GM12872 (cell line): ENCODE results near the gene CMTM5.

Experiments
- TF ChIP-seq, protein P1 (sequence below): IDR thresholded peaks from 3 replicates; pipeline ENCODE4 v1.5.1; 2011; ENCODE audit warnings: low read depth, mild to moderate bottlenecking, low read length, moderate library complexity; ENCODE audit not compliant: insufficient read depth

CMTM5 gene

DNA sequence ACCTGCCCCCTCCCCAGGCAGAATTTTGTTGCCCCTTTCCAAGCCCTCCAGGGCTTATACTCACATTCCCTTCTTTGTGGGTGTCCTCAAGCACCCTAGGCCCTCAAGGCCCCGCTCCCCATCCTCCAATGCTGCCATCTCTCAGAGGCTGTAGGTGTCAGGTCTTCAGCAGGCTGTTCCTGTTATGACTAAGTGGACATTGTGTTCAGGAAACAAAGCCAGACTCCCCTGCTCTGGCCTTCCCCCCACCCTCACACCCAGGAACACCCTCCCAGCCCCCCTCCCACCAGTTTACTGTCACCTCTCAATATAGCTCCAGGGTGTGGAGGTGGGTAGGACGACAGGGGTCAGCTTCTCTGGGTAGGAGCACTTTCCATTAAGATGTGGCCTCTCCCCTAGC, 32.6 kb downstream of the CMTM5 start:
- TF ChIP-seq, protein P1, sequence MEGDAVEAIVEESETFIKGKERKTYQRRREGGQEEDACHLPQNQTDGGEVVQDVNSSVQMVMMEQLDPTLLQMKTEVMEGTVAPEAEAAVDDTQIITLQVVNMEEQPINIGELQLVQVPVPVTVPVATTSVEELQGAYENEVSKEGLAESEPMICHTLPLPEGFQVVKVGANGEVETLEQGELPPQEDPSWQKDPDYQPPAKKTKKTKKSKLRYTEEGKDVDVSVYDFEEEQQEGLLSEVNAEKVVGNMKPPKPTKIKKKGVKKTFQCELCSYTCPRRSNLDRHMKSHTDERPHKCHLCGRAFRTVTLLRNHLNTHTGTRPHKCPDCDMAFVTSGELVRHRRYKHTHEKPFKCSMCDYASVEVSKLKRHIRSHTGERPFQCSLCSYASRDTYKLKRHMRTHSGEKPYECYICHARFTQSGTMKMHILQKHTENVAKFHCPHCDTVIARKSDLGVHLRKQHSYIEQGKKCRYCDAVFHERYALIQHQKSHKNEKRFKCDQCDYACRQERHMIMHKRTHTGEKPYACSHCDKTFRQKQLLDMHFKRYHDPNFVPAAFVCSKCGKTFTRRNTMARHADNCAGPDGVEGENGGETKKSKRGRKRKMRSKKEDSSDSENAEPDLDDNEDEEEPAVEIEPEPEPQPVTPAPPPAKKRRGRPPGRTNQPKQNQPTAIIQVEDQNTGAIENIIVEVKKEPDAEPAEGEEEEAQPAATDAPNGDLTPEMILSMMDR, result no peak

DNA sequence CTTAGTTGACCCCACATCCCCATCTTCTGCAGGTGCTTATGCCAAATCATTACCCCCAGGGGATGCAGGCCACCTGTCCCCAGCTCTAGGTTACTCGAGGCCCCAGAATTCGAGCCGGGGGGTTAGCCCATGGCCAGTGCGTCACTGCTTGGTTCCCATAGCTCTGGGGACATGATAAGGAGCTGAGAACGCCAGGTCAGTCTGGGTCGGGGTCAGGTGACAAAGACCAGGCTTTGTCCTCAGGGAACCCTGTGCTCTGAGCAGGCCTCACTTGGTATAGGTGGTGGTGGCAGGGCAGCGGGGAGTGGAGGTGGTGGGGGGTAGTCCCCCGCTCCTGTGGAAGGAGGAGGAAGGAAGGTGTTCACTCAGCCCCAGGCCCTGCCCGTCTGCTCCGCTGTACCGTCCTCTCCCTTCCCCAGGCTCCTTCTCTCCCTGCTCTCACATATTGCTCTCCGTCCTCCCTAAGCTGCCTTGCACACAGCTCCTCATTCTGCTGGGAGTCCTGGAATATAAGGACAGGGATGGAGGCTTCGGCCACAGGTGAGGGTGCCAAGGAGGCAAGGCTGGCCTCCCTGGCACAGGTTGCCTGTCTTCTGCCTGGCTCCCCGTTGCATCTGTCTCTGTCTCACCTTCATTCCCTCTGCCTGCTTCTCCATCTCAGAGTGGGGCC, 33.3 kb downstream of the CMTM5 start:
- TF ChIP-seq, protein P1, result no peak

DNA sequence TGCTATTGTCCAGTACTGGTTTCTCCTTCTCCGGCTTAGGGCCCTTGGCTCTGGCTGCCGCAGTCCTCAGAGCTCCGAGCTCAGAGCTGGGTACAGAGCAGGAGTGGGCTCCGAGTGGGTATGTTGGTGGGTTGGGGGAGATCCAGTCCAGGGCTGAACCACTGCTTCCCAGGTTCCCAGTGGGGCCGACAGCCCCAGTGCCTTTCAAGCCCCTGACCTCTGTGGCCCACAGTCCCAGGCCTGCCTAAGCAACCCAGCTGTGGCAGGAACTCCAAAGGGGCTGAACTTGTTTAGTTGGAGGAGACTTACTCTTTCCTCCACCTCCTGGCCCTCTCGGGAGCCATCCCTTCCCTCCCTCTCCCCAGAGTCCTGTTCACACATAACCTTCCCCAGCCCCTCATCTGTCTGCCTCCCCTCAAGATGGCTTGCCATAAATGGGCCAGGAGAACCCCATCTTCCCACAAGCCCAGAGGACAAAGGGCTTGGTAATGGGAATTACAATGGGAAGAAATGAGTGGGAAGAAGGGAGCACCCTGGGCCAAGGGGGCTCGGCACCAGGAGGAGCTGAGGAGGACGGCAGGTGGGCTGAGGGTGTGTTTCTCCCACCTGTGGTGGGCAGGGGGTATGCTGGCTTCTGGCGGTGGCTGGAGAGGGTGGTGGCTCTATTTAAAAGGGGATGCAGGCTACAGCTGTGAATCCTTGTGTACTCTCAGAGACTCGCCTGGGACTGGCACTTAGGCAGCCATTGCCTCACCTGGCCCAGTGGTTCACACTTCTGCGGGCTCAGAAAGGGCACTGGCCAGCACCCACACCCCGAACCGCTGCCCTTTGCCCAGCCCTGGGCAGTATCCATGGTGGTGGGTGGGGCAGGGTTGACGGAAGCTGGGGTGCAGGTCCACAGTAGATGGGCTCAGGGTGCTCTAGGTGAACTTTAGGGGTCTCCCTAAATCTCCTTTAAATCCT, 35.0 kb downstream of the CMTM5 start:
- TF ChIP-seq, protein P1, result no peak

DNA sequence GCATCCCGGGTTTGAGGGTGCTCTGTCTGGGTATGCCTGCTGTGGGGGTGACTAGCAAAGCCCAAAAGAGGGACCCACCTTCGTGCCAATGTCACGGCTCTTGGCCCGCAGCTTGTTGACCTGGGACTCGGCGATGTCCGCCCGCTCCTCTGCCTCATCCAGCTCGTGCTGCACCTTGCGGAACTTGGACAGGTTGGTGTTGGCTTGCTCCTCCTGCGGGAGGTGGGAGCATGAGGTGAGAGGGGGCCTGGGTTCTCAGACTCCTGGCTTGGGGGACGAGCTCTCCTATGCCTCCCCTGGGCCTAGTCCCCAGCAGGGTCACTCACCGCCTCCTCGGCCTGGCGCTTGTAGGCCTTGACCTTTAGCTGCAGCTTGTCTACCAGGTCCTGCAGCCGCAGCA, 36.8 kb downstream of the CMTM5 start:
- TF ChIP-seq, protein P1, result no peak

DNA sequence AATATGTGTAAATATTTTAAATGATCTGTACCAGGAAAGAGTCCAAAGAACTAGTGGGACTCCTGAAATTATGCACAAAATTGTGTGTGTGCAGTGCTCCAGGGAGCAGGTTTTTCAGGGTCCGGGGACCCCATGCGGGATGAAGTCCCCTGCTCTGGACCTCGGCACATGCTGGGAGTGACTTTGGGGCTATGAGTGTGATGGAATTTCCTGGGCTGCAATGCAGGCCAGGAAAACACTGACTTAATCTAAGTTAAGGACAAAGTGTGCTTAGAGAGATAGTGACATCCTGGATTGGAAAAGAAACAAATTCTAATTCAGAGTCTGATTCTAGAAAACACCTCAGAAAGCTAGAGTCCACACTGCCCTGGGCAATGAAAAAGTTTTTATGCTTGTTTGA, 37.4 kb downstream of the CMTM5 start:
- TF ChIP-seq, protein P1, result no peak

DNA sequence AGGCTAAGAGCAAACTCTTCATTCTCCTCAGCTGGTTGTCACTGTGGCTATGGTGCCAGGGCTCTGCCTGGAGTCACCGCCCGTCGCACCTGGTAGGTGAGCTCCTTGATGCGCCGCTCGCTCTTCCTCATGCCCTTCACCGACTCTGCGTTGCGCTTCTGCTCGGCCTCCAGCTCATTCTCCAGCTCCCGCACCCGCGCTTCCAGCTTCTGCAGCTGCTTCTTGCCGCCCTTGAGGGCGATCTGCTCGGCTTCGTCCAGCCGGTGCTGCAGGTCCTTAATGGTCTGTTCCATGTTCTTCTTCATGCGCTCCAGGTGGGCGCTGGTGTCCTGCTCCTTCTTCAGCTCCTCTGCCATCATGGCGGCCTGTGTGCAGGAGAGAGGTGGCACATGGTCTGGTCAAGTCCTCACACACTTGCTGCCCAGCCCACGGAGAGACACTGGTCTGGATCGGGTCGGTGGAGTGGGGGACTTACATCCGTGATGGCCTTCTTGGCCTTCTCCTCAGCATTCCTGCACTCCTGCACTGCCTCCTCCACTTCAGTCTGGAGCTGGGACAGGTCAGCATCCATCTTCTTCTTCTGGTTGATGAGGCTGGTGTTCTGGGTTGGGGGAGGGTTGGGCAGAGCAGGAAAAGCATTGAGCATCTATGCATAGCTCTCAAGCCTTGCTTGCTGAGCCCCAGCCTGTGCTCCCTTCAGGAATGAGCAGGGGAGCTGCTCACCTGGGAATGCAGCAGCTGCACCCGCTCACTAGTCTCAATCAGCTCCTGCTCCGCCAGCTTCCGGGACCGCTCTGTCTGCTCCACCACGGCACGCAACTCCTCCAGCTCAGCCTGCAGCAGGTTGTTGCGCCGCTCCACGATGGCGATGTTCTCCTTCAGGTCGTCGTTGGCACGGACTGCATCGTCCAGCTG, 38.3 kb downstream of the CMTM5 start:
- TF ChIP-seq, protein P1, result no peak
